Vagina (tissue), 2 donors: ENCODE measurements around the gene ANOS1. TPM values are rescaled to one million over a fixed set of nuclear protein-coding genes. Genes with fewer than 3 reads are reported as not detected.

ENCODE experiments used
- DNase-seq, 2 donors: peaks; one replicate each; pipeline ENCODE4 v3.0.0-alpha.2; 2017; ENCODE audit errors: extremely low spot score in 2 of 2
- H3K27ac ChIP-seq: fragments of 200-600 bp; sonication (generic); one replicate; pipeline ENCODE4 v1.5.1; 2019
- H3K27me3 ChIP-seq: fragments of 200-600 bp; sonication (generic); one replicate; pipeline ENCODE4 v1.5.1; 2019
- H3K36me3 ChIP-seq, 2 donors: fragments of 200-600 bp; sonication (generic); one replicate each; pipeline ENCODE4 v1.5.1; 2017 to 2019
- H3K4me1 ChIP-seq: fragments of 200-600 bp; sonication (generic); one replicate; pipeline ENCODE4 v1.5.1; 2019
- H3K4me3 ChIP-seq, 2 donors: fragments of 200-600 bp; sonication (generic); 1 replicate in 1 of 2; 2 replicates in 1 of 2; pipeline ENCODE4 v1.5.1; 2016 to 2019
- H3K9me3 ChIP-seq: fragments of 200-600 bp; sonication (generic); one replicate; pipeline ENCODE4 v1.5.1; 2019
- CTCF ChIP-seq, 3 experiments: fragments of 450-650 bp in 2 of 3; fragments of 200-600 bp in 1 of 3; sonication (generic) in 1 of 3; IDR thresholded peaks; one replicate each; pipeline ENCODE4 v1.5.1; 2017 to 2019; ENCODE audit warnings: antibody characterized with exemption in 3 of 3, mild to moderate bottlenecking in 2 of 3, moderate library complexity in 2 of 3
- POLR2A ChIP-seq, 2 donors: fragments of 450-650 bp; IDR thresholded peaks; one replicate each; pipeline ENCODE4 v1.6.1; 2017; ENCODE audit warnings: antibody characterized with exemption in 2 of 2, mild to moderate bottlenecking in 2 of 2, moderate library complexity in 2 of 2
- POLR2AphosphoS5 ChIP-seq, 2 donors: sonication (generic); formaldehyde crosslinking; IDR thresholded peaks; one replicate each; pipeline ENCODE4 v1.9.0; 2017; ENCODE audit warnings: antibody characterized with exemption in 2 of 2, mild to moderate bottlenecking in 2 of 2, low read depth in 1 of 2; ENCODE audit not compliant: insufficient read depth in 1 of 2
- intact Hi-C: fragments of 100-400 bp; cut with DNase I; formaldehyde crosslinking; loops from one replicate; pipeline ENCODE4 v1.15.1; 2023
- total RNA-seq: library from RNA; depleted of rRNA; stranded (reverse); fragments of >200 nt; gene quantifications from one replicate; pipeline ENCODE4 v1.2.3, GENCODE V29; 2016

The ANOS1 gene
- total RNA-seq, 1 donor from 2014 or later: 3.2 TPM

- H3K27me3 ChIP-seq: no peaks in the 10 kb centered on the region
- H3K4me3 ChIP-seq: no peak overlapping the region
- H3K4me1 ChIP-seq: no peaks in the 10 kb centered on the region
- H3K36me3 ChIP-seq: no peaks in the 10 kb centered on the region
- no peak for DNase-seq
- no peak overlapping the region for H3K27ac ChIP-seq
- intact Hi-C loops: no loop called here
- TF ChIP-seq POLR2AphosphoS5 (IDR thresholded peaks at IDR 0.05; ENCODE audit: insufficient read depth in 1 of 2, low read depth in 1 of 2) (no peak), POLR2A (IDR thresholded peaks at IDR 0.05) (no peak), CTCF (IDR thresholded peaks at IDR 0.05) (no peak)
- no peaks in the 10 kb centered on the region for H3K9me3 ChIP-seq
Measured at GRCh38 chrX:8663325-8663724, 68.6 kb downstream of the ANOS1 start.

- no peaks in the 10 kb centered on the region for H3K9me3 ChIP-seq
- H3K4me3 ChIP-seq: no peak overlapping the region
- H3K36me3 ChIP-seq: no peaks in the 10 kb centered on the region
- no peaks in the 10 kb centered on the region for H3K4me1 ChIP-seq
- intact Hi-C loops: no loop called here
- no peak overlapping the region for H3K27ac ChIP-seq
- no peaks in the 10 kb centered on the region for H3K27me3 ChIP-seq
- DNase-seq: no peak
- no peak for TF ChIP-seq POLR2A (IDR thresholded peaks at IDR 0.05)
- TF ChIP-seq CTCF (IDR thresholded peaks at IDR 0.05): no peak
- TF ChIP-seq POLR2AphosphoS5 (IDR thresholded peaks at IDR 0.05; ENCODE audit: insufficient read depth in 1 of 2, low read depth in 1 of 2): no peak
Measured at GRCh38 chrX:8657883-8658282, 74.1 kb downstream of the ANOS1 start.

- intact Hi-C loops: no loop called here
- TF ChIP-seq POLR2AphosphoS5 (IDR thresholded peaks at IDR 0.05; ENCODE audit: insufficient read depth in 1 of 2, low read depth in 1 of 2) (peak in 1 of 2 donors; percentile 36), CTCF (IDR thresholded peaks at IDR 0.05) (no peak), POLR2A (IDR thresholded peaks at IDR 0.05) (no peak)
- Histone ChIP-seq H3K9me3 (no peaks in the 10 kb centered on the region), H3K27me3 (no peaks in the 10 kb centered on the region), H3K36me3 (no peaks in the 10 kb centered on the region), H3K4me3 (no peak overlapping the region), H3K4me1 (no peaks in the 10 kb centered on the region), H3K27ac (no peak overlapping the region)
- no peak for DNase-seq
Measured at GRCh38 chrX:8653956-8654355, 78.0 kb downstream of the ANOS1 start.

- H3K27ac ChIP-seq: no peak overlapping the region
- no peaks in the 10 kb centered on the region for H3K4me1 ChIP-seq
- intact Hi-C loops: no loop called here
- TF ChIP-seq CTCF (IDR thresholded peaks at IDR 0.05): no peak
- DNase-seq: no peak
- H3K36me3 ChIP-seq: no peaks in the 10 kb centered on the region
- no peaks in the 10 kb centered on the region for H3K27me3 ChIP-seq
- H3K4me3 ChIP-seq: no peak overlapping the region
- no peaks in the 10 kb centered on the region for H3K9me3 ChIP-seq
Measured at GRCh38 chrX:8649969-8650368, 82.0 kb downstream of the ANOS1 start.

- TF ChIP-seq POLR2AphosphoS5 (IDR thresholded peaks at IDR 0.05; ENCODE audit: insufficient read depth in 1 of 2, low read depth in 1 of 2) (no peak), POLR2A (IDR thresholded peaks at IDR 0.05) (no peak), CTCF (IDR thresholded peaks at IDR 0.05) (no peak)
Measured at GRCh38 chrX:8647176-8647575, 84.8 kb downstream of the ANOS1 start.

More at GRCh38 chrX:8647176-8647575, 84.8 kb downstream of the ANOS1 start:
- Histone ChIP-seq H3K4me3 (no peak overlapping the region), H3K36me3 (no peaks in the 10 kb centered on the region), H3K9me3 (no peaks in the 10 kb centered on the region), H3K4me1 (no peaks in the 10 kb centered on the region), H3K27me3 (no peaks in the 10 kb centered on the region), H3K27ac (no peak overlapping the region)
- intact Hi-C loops: no loop called here
- DNase-seq: no peak
